NCI-H146 treated with DMSO at 0.1 percent for 48 hours (cell line): Measurements from ENCODE around the gene OR11H6.
"Not testable (repeated sequence)": the region's sequence is repeated elsewhere in the genome, so short reads cannot be mapped to it uniquely, and the experiment has no call there.

ENCODE experiments used
- DNase-seq: peaks from one replicate; lab custom pipeline; 2025; ENCODE audit not compliant: unreplicated experiment; lab: John Stamatoyannopoulos, UW

Gene OR11H6

GRCh38 chr14:20247646-20248246, 24.2 kb downstream of the OR11H6 start:
- DNase-seq = no peak

GRCh38 chr14:20262642-20263128, 39.2 kb downstream of the OR11H6 start:
- no peak for DNase-seq

- DNase-seq = not testable (repeated sequence)
Observed at GRCh38 chr14:20264361-20264760, 40.9 kb downstream of the OR11H6 start.

GRCh38 chr14:20274062-20274461, 50.6 kb downstream of the OR11H6 start:
- no peak for DNase-seq
